Panc1 (cell line): Measurements from ENCODE around the gene GSTO2. TPM values are rescaled to one million over a fixed set of nuclear protein-coding genes. Genes with fewer than 3 reads are reported as not detected.

Experiments used
- ATAC-seq: fragments of 200-7000 bp; cut with Tn5 transposase; 2 replicates; pipeline ENCODE4 v1.9.1; 2020; ENCODE audit warnings: mild to moderate bottlenecking, moderate library complexity
- BruUV-seq: library from RNA; stranded (reverse); fragments of 400-500 nt; replicated peaks from 2 replicates; lab custom pipeline; 2021; lab: Mats Ljungman, UMichigan
- CTCF ChIA-PET: fragments of 300-600 bp; sonication (Branson Sonifier 250); formaldehyde crosslinking; loops from one replicate; lab custom pipeline; 2022; ENCODE audit warnings: antibody characterized with exemption; lab: Charles Lee
- POLR2A ChIA-PET: fragments of 300-600 bp; sonication (Branson Sonifier 250); formaldehyde crosslinking; loops from one replicate; lab custom pipeline; 2022; ENCODE audit warnings: antibody characterized with exemption; lab: Charles Lee
- DNase-seq: peaks from one replicate; pipeline ENCODE4 v3.0.0-alpha.2; 2010; ENCODE audit warnings: low read depth, low spot score
- H3K27ac ChIP-seq: 2 replicates; pipeline ENCODE4 v1.5.1; 2011; ENCODE audit warnings: mild to moderate bottlenecking, low read length, inconsistent platforms
- H3K27me3 ChIP-seq: fragments of 200-500 bp; sonication (Bioruptor generic); 2 replicates; pipeline ENCODE4 v1.6.0; 2014; ENCODE audit warnings: low read length, inconsistent platforms; ENCODE audit not compliant: control insufficient read depth, insufficient read depth
- H3K36me3 ChIP-seq: fragments of 200-500 bp; sonication (Bioruptor generic); 2 replicates; pipeline ENCODE4 v1.5.1; 2014; ENCODE audit warnings: inconsistent platforms, mild to moderate bottlenecking, low read length, moderate library complexity; ENCODE audit not compliant: control insufficient read depth, insufficient read depth
- H3K4me1 ChIP-seq: 2 replicates; pipeline ENCODE4 v1.5.1; 2011; ENCODE audit warnings: inconsistent platforms, mild to moderate bottlenecking, low read length, moderate library complexity; ENCODE audit not compliant: control insufficient read depth, insufficient read depth
- H3K4me3 ChIP-seq, 2 experiments: 2 replicates each; pipeline ENCODE4 v1.5.1; 2011 to 2012; ENCODE audit warnings: low read depth in 2 of 2, low read length in 2 of 2, mild to moderate bottlenecking in 2 of 2, inconsistent platforms in 1 of 2, moderate library complexity in 1 of 2
- H3K9me3 ChIP-seq: fragments of 200-500 bp; sonication (Bioruptor generic); 2 replicates; pipeline ENCODE4 v1.5.1; 2014; ENCODE audit warnings: low read depth, mild to moderate bottlenecking, inconsistent platforms, low read length, moderate library complexity; ENCODE audit not compliant: control insufficient read depth, insufficient read depth
- CTCF ChIP-seq: fragments of 450-650 bp; IDR thresholded peaks from 2 replicates; pipeline ENCODE4 v1.5.1; 2017; ENCODE audit warnings: mild to moderate bottlenecking
- POLR2AphosphoS5 ChIP-seq: IDR thresholded peaks from 2 replicates; pipeline ENCODE4 v1.6.1; 2012; ENCODE audit warnings: mild to moderate bottlenecking, low read depth, low read length, moderate library complexity
- REST ChIP-seq, 2 experiments: IDR thresholded peaks; 2 replicates each; pipeline ENCODE4 v1.6.1; 2011 to 2012; ENCODE audit warnings: low read depth in 2 of 2, control low read depth in 1 of 2, low read length in 1 of 2, mild to moderate bottlenecking in 1 of 2, moderate library complexity in 1 of 2; ENCODE audit not compliant: insufficient read depth in 1 of 2
- SIN3A ChIP-seq: IDR thresholded peaks from 2 replicates; pipeline ENCODE4 v1.6.1; 2012; ENCODE audit warnings: low read depth, mild to moderate bottlenecking, low read length, moderate library complexity, borderline replicate concordance; ENCODE audit not compliant: insufficient read depth
- TCF7L2 ChIP-seq: IDR thresholded peaks from 2 replicates; pipeline ENCODE4 v1.6.1; 2011; ENCODE audit warnings: mild to moderate bottlenecking, low read depth, low read length, inconsistent platforms
- in situ Hi-C: cut with HindIII; loops from 2 replicates; pipeline ENCODE4 v1.10.0; 2016; ENCODE audit warnings: low sequenced_read_pairs, low pct_unique_long_range_greater_than_20kb
- intact Hi-C: fragments of 100-400 bp; cut with micrococcal nuclease; formaldehyde crosslinking; loops from one replicate; pipeline ENCODE4 v1.10.0; 2022; ENCODE audit not compliant: unreplicated experiment
- total RNA-seq: library from RNA; stranded (reverse); gene quantifications from one replicate; pipeline ENCODE4 v1.2.1, GENCODE V29; 2021; ENCODE audit not compliant: unreplicated experiment

GSTO2 gene
- total RNA-seq, 1 experiment from 2014 or later = 28.5 TPM

DNA sequence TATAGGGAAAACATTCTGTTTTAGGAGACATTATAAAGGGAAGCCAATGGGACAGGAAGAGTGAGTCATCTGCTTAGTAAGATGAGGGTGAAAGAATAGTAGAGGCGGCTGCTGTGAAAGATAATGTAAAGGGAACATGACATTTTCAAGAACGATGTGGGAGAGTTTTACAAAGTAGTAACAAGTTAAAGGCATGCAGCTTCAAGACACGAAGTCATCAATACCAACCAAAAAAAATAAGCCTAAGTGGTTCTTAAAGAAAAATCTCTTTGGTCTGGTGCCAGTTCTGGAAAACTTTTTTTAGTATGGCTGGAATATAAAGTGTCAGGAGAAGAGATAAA lies 8.2 kb upstream of the GSTO2 start:
- Histone ChIP-seq H3K27me3 (no peaks in the 10 kb centered on the region), H3K4me3 (no peak overlapping the region), H3K4me1 (peaks cover 36% of the 10 kb centered on the region), H3K9me3 (no peaks in the 10 kb centered on the region), H3K36me3 (peaks cover 52% of the 10 kb centered on the region), H3K27ac (peak overlapping the region; percentile 9; the same call in 1 of the 2 replicates)
- DNase-seq = no peak
- no TSS peak for BruUV-seq
- no peak for ATAC-seq
- ChIA-PET POLR2A (interaction anchor here (0.6 kb wide), 1 partner anchor 11 kb away, joined by 6 read pairs; no protein-coding TSS in a partner anchor), CTCF (no interaction called here)
- in situ Hi-C loops = no loop called here
- intact Hi-C loops = no loop called here
- TF ChIP-seq SIN3A = no peak
- TF ChIP-seq POLR2AphosphoS5 = no peak
- no peak for TF ChIP-seq REST (IDR thresholded peaks at IDR 0.05; ENCODE audit: insufficient read depth in 1 of 2, low read depth in 2 of 2, low read length in 1 of 2)
- no peak for TF ChIP-seq CTCF
- TF ChIP-seq TCF7L2 = no peak

DNA sequence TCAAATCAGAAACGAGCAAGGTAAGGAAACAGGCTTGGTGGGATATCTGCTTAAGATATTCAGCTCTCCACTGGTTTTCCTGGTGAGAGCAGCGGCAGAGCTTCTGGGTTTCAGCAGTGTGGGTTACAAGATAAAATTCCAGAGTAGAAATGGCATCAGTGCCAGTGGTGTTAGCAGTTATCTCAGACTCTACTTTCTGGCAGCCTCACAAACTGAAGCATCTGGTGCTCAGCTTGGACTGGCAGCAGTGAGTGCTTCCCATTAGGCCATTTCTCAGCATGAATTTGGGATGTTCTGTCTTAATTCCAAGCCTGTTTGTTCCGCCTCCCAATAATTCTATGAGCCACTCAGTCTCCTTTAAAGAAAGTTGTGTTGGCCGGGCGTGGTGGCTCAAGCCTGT lies 6.9 kb upstream of the GSTO2 start:
- Histone ChIP-seq H3K27me3 (no peaks in the 10 kb centered on the region), H3K36me3 (peaks cover 58% of the 10 kb centered on the region), H3K9me3 (no peaks in the 10 kb centered on the region), H3K4me3 (no peak overlapping the region), H3K27ac (no peak overlapping the region; the same call in 1 of the 2 replicates), H3K4me1 (peaks cover 25% of the 10 kb centered on the region)
- intact Hi-C loops (no loop called here), in situ Hi-C loops (no loop called here)
- DNase-seq (no peak), ATAC-seq (no peak)
- CTCF ChIA-PET = interaction anchor here (0.6 kb wide), 1 partner anchor 246 kb away, joined by 5 read pairs; no protein-coding TSS in a partner anchor
- TF ChIP-seq REST (IDR thresholded peaks at IDR 0.05; ENCODE audit: insufficient read depth in 1 of 2, low read depth in 2 of 2, low read length in 1 of 2) = no peak
- no peak for TF ChIP-seq CTCF
- no peak for TF ChIP-seq POLR2AphosphoS5
- TF ChIP-seq TCF7L2 = no peak
- no peak for TF ChIP-seq SIN3A
- POLR2A ChIA-PET = no interaction called here
- no TSS peak for BruUV-seq
